Measurements from ENCODE around the gene KRTAP23-1. TPM values are rescaled to one million over a fixed set of nuclear protein-coding genes. Genes with fewer than 3 reads are reported as not detected.

KRTAP23-1 gene, protein sequence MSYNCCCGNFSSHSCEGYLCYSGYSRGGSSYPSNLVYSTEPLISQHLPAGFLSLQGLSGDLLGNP
- total RNA-seq (2022; extraction: Qiagen RNA extraction; ENCODE audit: low read depth) = not detected in 5 replicates

DNA sequence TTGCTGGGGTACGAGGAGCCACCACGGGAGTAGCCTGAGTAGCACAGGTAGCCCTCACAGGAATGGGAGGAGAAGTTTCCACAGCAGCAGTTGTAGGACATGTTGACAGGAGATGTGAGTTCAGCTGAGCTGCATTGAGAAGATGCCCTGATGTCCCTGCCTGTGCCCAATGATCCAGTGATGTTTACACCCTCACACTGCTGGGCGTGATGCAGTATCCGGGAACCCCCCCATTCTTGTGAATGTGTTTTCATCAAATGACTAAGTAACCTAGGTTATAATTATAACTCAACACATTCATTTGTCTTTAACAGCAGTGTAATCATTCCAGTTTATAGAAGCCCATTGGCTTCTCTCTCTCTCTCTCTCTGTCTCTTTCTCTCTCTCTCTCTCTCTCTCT, at the start of gene KRTAP23-1:
KRTAP23-1 (minus strand) TSS at position 101 of the 400 bp plus-strand sequence; CDS start at position 101, 0 bp downstream.

DNA sequence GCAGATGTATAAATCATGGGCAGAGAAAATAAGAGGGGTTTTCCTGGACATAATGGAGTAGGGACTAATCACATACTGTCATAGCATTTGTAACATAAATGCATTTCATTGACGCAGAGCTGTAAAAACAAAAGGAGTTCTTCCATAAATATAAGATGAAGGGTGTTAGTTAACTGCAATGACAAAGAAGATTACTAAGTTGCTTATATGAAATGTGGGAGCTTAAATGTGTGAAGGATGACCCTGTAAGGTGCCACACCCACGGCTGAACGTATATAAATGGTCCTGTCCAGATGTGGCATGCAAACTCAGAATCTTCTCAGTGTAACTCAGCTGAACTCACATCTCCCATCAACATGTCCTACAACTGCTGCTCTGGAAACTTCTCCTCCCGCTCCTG, 47.3 kb upstream of the KRTAP23-1 start, which contains the start of gene KRTAP13-1:
KRTAP13-1 (plus strand) TSS at position 301 of the 400 bp plus-strand sequence; CDS start at position 357, 56 bp downstream.

DNA sequence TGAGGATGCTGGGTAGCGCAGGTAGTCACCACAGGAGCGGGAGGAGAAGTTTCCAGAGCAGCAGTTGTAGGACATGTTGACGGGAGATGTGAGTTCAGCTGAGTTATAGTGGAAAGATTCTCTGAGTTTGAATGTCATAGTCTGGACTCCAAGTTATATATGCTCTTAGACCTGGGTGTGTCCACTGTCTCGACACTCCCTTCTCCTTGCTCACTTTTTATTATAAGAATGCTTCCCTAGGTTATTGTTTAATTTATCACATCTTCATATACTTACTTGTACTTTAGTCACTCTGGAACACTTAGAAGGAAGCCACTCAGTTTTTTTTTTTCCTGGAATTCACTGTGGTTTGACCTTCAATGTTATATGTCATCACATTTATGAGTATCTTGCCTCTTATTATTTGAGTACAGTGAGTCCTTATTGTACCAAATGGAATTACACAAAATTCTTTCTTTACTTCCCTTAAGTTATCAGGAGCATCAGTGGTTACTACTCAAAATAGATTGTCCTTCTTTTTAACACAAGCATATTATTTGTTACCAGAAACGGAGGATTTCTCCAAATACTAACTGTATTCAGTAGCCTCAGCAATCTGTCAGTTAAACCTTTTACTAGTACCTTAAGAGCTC, 23.8 kb upstream of the KRTAP23-1 start, which contains the start of gene KRTAP13-2:
KRTAP13-2 (minus strand) TSS at position 133 of the 632 bp plus-strand sequence; CDS start at position 75, 58 bp downstream.

DNA sequence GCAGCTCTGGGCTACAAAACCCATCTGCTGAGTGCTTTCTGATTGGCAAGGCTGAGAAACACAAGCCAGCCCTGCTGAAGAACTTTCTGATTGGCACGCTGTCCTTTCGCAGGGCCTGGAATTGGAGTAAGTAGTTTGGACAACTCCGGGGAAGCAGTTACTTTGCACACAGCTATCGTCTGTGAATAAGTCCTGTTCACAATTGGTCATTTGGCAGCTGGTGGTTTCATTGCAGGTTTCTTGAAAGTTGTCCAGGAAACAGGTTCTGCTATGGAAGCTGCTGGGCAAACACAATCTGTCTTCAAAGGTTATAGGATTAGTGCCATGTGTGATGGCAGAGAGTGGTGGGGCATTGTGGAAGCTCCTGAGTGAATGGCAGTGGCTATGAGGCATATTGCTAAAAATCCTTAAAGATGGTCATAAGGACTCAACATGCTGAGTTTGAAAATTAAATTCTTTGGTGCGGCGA, 11.1 kb downstream of the KRTAP23-1 start, which contains the start of gene KRTAP27-1:
KRTAP27-1 (minus strand) TSS at position 419 of the 469 bp plus-strand sequence; CDS start at position 393, 26 bp downstream.

DNA sequence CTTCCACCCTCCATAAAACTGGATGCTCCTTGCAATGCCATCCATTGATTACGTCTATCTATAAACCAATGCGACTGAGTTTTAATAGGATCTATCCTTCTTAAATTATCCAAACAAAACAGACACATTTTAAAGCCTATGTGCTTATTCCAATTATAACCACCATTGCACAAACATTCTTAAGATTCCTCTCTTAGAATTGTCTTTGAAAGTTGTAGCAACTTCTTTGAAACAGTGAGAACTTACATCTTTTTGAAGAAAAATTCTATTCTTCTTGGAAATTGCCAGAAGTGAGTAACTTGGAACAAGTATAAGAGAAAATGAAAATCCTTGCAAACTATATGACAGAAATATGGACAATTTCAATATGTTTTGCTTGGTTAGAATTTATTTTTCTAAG, 28.2 kb downstream of the KRTAP23-1 start, which contains the start of gene KRTAP26-1:
KRTAP26-1 (minus strand) TSS at position 101 of the 400 bp plus-strand sequence. CDS start 280 bp downstream, outside the sequence.

Other genes with a start within 250 kb of the KRTAP23-1 start
- not detected in 5 replicates for gene CLDN17, start 181.8 kb downstream of the KRTAP23-1 start, total RNA-seq (2022; extraction: Qiagen RNA extraction; ENCODE audit: low read depth)
- gene CLDN8, start 132.5 kb downstream of the KRTAP23-1 start, total RNA-seq (2022; extraction: Qiagen RNA extraction; ENCODE audit: low read depth) = not detected in 5 replicates
- not detected in 5 replicates for gene KRTAP24-1, start 65.7 kb downstream of the KRTAP23-1 start, total RNA-seq (2022; extraction: Qiagen RNA extraction; ENCODE audit: low read depth)
- gene KRTAP25-1, start 59.1 kb downstream of the KRTAP23-1 start, total RNA-seq (2022; extraction: Qiagen RNA extraction; ENCODE audit: low read depth) = not detected in 5 replicates
- not detected in 5 replicates for gene KRTAP26-1, start 28.3 kb downstream of the KRTAP23-1 start, total RNA-seq (2022; extraction: Qiagen RNA extraction; ENCODE audit: low read depth)
- not detected in 5 replicates for gene KRTAP27-1, start 10.9 kb downstream of the KRTAP23-1 start, total RNA-seq (2022; extraction: Qiagen RNA extraction; ENCODE audit: low read depth)
- gene KRTAP13-2, start 23.7 kb upstream of the KRTAP23-1 start, total RNA-seq (2022; extraction: Qiagen RNA extraction; ENCODE audit: low read depth) = not detected in 5 replicates
- not detected in 5 replicates for gene KRTAP13-1, start 47.4 kb upstream of the KRTAP23-1 start, total RNA-seq (2022; extraction: Qiagen RNA extraction; ENCODE audit: low read depth)
- not detected in 5 replicates for gene KRTAP13-3, start 77.3 kb upstream of the KRTAP23-1 start, total RNA-seq (2022; extraction: Qiagen RNA extraction; ENCODE audit: low read depth)
- gene KRTAP13-4, start 81.6 kb upstream of the KRTAP23-1 start, total RNA-seq (2022; extraction: Qiagen RNA extraction; ENCODE audit: low read depth) = not detected in 5 replicates
- gene KRTAP15-1, start 91.7 kb upstream of the KRTAP23-1 start, total RNA-seq (2022; extraction: Qiagen RNA extraction; ENCODE audit: low read depth) = not detected in 5 replicates
- gene KRTAP19-1, start 131.8 kb upstream of the KRTAP23-1 start, total RNA-seq (2022; extraction: Qiagen RNA extraction; ENCODE audit: low read depth) = not detected in 5 replicates
- not detected in 5 replicates for gene KRTAP19-2, start 138.8 kb upstream of the KRTAP23-1 start, total RNA-seq (2022; extraction: Qiagen RNA extraction; ENCODE audit: low read depth)
- gene KRTAP19-3, start 143.4 kb upstream of the KRTAP23-1 start, total RNA-seq (2022; extraction: Qiagen RNA extraction; ENCODE audit: low read depth) = not detected in 5 replicates
- not detected in 5 replicates for gene KRTAP19-4, start 148.6 kb upstream of the KRTAP23-1 start, total RNA-seq (2022; extraction: Qiagen RNA extraction; ENCODE audit: low read depth)
- gene KRTAP19-5, start 153.5 kb upstream of the KRTAP23-1 start, total RNA-seq (2022; extraction: Qiagen RNA extraction; ENCODE audit: low read depth) = not detected in 5 replicates
- not detected in 5 replicates for gene KRTAP19-6, start 193.3 kb upstream of the KRTAP23-1 start, total RNA-seq (2022; extraction: Qiagen RNA extraction; ENCODE audit: low read depth)
- not detected in 5 replicates for gene KRTAP19-7, start 212.7 kb upstream of the KRTAP23-1 start, total RNA-seq (2022; extraction: Qiagen RNA extraction; ENCODE audit: low read depth)
- not detected in 5 replicates for gene KRTAP22-2, start 241.8 kb upstream of the KRTAP23-1 start, total RNA-seq (2022; extraction: Qiagen RNA extraction; ENCODE audit: low read depth)
- not detected in 5 replicates for gene KRTAP6-3, start 243.8 kb upstream of the KRTAP23-1 start, total RNA-seq (2022; extraction: Qiagen RNA extraction; ENCODE audit: low read depth)